NB4 (cell line): ENCODE measurements around the gene IFNA14.

Source experiments
- CTCF ChIP-seq: IDR thresholded peaks from one replicate; pipeline ENCODE4 v1.5.1; 2012; ENCODE audit warnings: low read depth, low read length
- MYC ChIP-seq: IDR thresholded peaks from 2 replicates; pipeline ENCODE4 v1.6.1; 2011; ENCODE audit warnings: low read depth, low read length
- POLR2A ChIP-seq: IDR thresholded peaks from 2 replicates; pipeline ENCODE4 v1.6.1; 2011; ENCODE audit warnings: mild to moderate bottlenecking; ENCODE audit not compliant: insufficient read length; ENCODE audit errors: extremely low read depth
- TF ChIP-seq, protein P1 (sequence below): IDR thresholded peaks from 2 replicates; pipeline ENCODE4 v1.6.1; 2011; ENCODE audit warnings: low read depth, low read length

- no peak for TF ChIP-seq CTCF
- TF ChIP-seq POLR2A, result no peak
- no peak for TF ChIP-seq MYC
- TF ChIP-seq, protein P1, sequence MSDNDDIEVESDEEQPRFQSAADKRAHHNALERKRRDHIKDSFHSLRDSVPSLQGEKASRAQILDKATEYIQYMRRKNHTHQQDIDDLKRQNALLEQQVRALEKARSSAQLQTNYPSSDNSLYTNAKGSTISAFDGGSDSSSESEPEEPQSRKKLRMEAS, result no peak
These were observed 5.6 kb downstream of the IFNA14 start for GRCh38 chr9:21234153-21234687.
